Cerebellar nuclear complex (tissue), 1 donor: ENCODE results near the gene IFITM10.

Experiments used
- DNase-seq, 2 experiments: peaks; one replicate each; lab custom pipeline; 2025; lab: John Stamatoyannopoulos, UW

Gene IFITM10

GRCh38 chr11:1752907-1753228 is 2.5 kb upstream of the IFITM10 start:
- DNase-seq = no peak

DNA sequence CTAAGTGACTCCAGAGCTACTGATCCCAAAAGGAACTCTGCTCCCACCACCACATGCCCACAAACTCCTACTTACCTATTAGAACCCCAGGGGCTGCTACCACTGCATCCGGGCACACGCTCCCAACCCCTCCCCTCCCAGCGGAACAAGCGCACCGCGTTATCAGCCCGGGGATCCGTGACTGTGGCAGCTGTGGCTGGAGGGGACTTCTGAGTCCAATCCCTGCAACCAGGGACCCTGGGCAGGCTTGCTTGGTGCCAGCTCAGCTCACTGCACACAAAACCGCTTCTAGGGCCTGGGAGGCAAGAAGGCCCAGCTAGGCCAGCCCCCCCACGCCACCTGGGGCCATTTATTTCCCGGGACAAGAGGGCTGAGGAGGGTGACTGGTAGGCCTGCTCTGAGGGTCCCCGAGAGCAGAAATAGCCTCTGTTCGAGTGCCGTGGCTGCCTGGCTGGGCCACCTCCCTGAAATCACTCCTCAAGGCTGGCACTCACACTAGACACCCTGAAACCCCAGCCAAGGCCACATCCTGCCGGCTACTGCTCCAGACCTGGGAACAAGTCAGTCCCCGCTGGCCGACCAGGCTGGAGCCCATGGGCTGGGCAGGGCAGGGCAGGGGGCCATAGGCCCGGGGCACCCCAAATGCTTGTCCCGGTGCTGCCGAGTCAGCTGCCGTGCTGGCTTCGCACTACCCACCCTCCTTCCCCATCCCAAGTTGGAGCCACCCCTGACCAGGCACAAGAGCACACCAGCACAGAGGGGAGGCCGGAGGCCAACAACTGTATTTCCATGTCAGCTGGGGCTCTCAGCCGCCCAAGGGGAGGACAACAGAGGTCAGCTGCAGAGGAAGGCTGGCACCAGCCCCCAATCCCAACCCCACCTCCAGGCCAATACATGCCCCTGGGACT is 1.9 kb upstream of the IFITM10 start:
- no peak for DNase-seq

- no peak for DNase-seq
Measured at GRCh38 chr11:1751531-1751921, 1.1 kb upstream of the IFITM10 start.

GRCh38 chr11:1750840-1751530 is 590 bp upstream of the IFITM10 start:
- no peak for DNase-seq

DNA sequence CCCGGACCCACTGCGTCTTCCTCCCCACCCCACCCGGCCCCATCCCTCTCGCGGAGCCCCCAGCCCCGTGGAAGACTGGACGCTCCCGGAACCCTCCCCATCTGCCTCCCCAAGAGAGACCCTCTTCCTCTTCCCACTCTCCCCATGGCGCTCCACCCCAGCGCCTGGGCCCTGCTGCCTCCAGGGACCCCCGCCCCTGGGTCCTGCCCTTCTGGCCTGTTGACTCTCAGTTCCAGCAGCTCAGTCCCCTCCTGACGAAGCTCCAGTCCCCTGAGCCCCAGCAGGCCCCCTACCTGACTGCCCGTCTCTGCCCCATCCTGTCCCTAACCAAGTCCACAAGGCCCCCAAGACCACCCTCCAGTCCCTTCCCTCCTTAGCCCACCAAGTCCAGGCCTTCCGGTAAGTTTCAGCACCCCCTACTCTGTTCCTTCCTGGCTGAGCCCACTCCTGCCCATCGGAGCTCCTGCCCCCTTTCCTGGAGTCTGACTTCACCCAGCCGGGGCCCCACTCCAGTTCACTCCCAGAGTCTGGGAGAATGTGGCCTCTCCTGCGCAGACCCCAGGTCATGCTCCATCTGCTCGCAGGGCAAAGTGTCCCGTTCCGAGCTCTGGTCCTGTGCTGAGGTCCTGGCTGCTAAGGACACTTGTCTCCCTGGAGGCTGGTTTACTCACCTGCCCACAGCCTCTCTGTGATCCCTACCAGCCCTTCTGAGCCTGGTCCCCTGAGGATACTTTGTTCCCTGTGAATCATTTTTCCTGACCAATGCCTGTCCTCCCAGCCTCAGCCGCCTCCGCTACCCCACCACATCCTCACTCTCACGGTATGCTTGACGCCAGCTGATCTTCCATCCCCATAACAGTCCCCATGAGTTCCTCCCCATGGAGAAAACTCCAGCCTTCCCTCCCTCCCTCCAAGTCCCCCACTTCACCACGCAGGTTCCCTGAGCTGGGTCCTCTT is 722 bp downstream of the IFITM10 start:
- DNase-seq = no peak

GRCh38 chr11:1748636-1749394 is 1.6 kb downstream of the IFITM10 start:
- DNase-seq = no peak

DNA sequence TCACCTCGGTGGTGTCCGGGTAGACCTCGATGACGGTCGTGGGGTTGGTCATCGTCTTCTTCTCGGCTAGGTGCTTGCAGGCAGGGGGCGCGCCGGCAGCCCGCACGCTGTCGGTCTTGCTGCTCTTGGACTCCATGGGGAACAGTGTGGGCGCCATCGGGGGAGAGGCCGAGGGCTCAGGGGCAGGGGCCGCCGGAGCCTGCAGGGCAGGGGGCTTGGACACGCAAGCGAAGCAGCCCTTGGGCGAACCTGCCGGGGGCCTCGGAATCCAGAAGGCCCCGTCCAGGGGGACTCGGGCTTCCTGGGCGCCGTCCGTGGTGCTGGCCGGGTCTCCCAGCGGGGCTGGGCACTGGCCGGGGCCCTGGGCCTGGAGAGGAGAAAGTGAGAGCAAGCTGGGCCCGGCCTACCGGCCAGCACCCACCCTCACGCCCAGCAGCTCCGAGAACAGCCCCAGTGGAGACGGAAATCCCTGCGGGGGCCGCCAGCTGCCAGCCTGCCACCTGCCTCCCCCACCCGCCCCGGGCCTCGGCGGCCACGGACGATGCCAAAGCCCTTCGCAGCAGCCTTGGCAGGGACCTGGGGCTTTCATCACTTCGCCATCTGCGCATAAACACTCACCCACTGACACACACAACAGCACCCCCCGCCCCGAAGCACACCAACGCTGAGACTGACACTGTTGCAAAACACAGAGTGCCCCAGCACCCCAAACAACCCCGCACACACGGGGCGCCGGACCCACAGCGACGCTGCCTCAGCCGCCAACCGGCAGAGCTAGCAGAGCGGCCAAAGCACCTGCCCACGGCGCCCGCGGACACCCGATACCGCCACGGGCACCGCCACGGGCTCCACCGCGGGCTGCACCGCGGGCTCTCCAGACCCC is 2.4 kb downstream of the IFITM10 start:
- DNase-seq = peak; percentile 20 to 56

GRCh38 chr11:1746956-1747752 is 3.2 kb downstream of the IFITM10 start:
- no peak for DNase-seq

DNA sequence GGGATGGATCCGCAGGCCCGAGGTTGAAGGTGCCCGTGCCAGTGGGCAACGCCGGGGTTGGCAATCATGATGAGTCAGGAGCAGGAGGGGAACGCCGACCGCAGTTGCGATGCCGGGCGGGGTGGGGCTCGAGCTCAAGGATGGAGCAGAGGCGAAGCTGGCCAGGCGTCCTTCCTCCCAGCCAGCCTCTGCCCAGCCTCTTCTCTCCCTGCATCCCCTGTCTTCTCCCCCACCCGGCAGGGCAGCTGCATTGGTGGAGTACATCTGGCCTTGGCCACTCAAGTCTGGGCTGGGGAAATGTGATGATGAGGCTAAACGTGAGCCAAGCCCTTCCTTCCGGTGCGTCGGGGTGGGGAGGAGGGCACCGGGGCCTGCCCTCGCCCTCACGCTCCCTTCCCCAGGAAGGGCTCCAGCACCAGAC is 3.9 kb downstream of the IFITM10 start:
- DNase-seq = no peak

GRCh38 chr11:1745701-1746320 is 4.6 kb downstream of the IFITM10 start:
- DNase-seq = no peak

- peak; percentile 59 to 89 for DNase-seq
Measured at GRCh38 chr11:1744891-1745700, 5.3 kb downstream of the IFITM10 start.

- peak in 1 of 2 experiments; percentile 63 for DNase-seq
Measured at GRCh38 chr11:1744137-1744886, 6.1 kb downstream of the IFITM10 start.

DNA sequence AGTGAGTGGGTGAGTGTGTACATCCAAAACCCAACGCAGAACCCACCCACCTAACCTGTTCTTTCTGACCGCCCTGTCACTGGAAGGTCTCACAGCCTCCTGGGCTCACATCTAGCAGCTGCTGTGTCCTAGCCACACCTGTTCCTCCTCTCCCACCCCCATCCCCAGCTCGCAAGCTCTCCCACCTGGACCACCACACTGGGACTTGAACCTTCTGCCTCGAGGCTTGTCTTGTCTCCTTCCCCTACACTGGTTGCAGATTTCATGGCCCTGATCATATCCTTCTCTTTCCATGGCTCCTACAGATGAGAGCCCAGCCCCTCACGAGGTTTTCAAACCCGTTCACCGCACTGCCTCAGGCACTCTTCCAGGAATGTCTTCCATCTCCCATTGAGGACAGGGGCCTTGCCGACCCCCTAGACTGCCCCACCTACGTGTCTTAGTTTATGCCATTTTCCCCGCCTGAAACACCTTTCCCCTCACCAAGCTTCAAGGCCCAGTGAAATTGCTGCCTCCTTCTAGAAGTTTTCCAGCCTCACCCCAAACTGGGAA is 6.7 kb downstream of the IFITM10 start:
- DNase-seq = no peak

DNA sequence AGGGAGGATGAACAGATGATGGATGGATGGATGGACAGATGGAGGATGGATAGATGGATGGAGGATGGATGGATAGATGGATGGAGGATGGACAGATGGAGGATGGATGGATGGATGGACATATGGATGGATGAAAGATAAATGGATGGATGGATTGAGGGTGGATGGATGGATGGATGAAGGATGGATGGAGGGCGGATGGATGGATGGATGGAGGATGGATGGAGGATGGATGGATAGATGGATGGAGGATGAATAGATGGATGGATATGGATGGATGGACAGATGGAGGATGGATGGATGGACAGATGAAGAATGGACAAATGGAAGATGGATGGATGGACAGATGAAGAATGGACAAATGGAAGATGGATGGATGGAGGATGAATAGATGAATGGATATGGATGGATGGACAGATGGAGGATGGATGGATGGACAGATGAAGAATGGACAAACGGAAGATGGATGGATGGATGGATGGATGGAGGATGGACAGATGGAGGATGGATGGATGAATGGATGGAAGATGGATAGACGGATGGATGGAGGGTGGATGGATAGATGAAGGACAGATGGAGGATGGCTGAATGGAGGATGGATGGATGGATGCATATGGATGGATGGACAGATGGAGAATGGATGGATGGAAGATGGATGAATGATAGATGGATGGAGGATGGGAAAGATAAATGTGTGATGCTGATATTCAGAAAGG is 7.4 kb downstream of the IFITM10 start:
- no peak for DNase-seq

DNA sequence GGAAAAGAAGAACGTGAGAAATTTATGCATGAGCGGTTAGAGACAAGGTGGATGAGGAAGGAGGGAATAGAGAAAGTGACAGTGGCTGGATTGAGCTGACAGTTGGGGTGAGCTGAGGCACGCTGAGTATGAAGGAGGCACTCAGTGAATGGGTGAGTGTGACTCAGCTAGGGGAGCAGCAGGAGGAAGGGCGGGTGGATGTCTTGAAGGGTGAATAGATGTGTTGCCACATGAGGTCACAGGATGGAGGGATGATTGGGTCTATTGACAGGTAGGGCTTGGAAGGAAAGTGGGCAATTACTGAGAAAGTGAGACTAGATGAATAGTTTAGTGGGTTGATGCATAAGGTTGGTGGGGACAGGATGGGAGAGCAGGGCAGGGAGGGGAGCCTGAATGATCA is 8.0 kb downstream of the IFITM10 start:
- DNase-seq = no peak

DNA sequence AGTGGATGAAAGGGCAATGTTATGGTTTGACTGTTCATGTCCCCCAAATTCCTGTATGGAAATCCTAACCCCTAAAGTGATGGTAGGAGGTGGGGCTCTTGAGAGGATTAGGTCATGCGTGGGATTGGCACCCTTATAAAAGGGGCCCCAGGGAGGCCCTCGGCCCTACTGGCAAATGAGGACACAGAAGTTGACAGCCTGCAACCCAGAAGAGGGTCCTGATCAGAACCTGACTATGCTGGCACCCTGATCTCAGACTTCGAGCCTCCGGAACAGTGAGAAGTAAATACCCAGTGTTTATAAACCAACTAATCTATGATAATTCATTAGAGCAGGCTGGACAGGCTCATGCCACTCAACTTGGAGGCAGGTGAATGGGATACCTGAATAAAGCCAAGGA is 8.7 kb downstream of the IFITM10 start:
- no peak for DNase-seq
